Gastrocnemius medialis (tissue), 4 donors: ENCODE measurements around the gene AK8.

Source experiments
- POLR2A ChIP-seq, 2 donors: fragments of 450-650 bp; IDR thresholded peaks; one replicate each; pipeline ENCODE4 v1.6.1; 2017; ENCODE audit warnings: antibody characterized with exemption in 2 of 2, mild to moderate bottlenecking in 2 of 2, moderate library complexity in 2 of 2
- TF ChIP-seq, protein P1 (sequence below), 5 experiments: fragments of 450-650 bp in 3 of 5; fragments of 200-600 bp in 2 of 5; sonication (generic) in 2 of 5; IDR thresholded peaks in 4 of 5; conservative IDR thresholded peaks in 1 of 5; 1 replicate in 4 of 5; 2 replicates in 1 of 5; pipeline ENCODE4 v1.5.1; 2016 to 2019; ENCODE audit warnings: antibody characterized with exemption in 5 of 5, mild to moderate bottlenecking in 3 of 5, moderate library complexity in 3 of 5

DNA sequence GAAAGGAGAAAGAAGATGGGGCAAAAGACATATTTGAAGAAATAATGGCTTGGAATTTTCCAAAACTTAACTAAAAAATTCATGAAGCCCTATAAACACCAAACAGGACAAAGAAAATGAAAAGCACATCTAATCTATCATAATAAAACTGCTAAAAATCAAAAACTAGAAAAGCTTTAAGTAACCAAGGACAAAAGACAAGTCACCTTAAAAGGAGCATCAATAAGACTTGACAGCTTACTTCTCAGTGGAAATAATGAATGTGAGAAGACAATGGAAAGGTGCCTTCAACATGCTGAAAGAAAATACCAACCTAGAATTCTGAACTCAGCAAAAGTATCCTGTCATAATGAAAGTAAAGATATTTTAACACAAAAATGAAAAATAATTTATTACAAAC lies 180.9 kb downstream of the AK8 start:
- TF ChIP-seq, protein P1, sequence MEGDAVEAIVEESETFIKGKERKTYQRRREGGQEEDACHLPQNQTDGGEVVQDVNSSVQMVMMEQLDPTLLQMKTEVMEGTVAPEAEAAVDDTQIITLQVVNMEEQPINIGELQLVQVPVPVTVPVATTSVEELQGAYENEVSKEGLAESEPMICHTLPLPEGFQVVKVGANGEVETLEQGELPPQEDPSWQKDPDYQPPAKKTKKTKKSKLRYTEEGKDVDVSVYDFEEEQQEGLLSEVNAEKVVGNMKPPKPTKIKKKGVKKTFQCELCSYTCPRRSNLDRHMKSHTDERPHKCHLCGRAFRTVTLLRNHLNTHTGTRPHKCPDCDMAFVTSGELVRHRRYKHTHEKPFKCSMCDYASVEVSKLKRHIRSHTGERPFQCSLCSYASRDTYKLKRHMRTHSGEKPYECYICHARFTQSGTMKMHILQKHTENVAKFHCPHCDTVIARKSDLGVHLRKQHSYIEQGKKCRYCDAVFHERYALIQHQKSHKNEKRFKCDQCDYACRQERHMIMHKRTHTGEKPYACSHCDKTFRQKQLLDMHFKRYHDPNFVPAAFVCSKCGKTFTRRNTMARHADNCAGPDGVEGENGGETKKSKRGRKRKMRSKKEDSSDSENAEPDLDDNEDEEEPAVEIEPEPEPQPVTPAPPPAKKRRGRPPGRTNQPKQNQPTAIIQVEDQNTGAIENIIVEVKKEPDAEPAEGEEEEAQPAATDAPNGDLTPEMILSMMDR (IDR thresholded peaks at IDR 0.05 in 4 of 5, conservative IDR thresholded peaks at IDR 0.05 in 1 of 5) = no peak
- TF ChIP-seq POLR2A (IDR thresholded peaks at IDR 0.05) = no peak
